HS-5 (cell line): ENCODE data around the gene NDUFB10.
"Not testable (repeated sequence)": the region's sequence is repeated elsewhere in the genome, so short reads cannot be mapped to it uniquely, and the experiment has no call there.

Experiments used
- DNase-seq: peaks from one replicate; pipeline ENCODE4 v3.0.0-alpha.2; 2012; ENCODE audit warnings: low read depth

NDUFB10 gene

DNA sequence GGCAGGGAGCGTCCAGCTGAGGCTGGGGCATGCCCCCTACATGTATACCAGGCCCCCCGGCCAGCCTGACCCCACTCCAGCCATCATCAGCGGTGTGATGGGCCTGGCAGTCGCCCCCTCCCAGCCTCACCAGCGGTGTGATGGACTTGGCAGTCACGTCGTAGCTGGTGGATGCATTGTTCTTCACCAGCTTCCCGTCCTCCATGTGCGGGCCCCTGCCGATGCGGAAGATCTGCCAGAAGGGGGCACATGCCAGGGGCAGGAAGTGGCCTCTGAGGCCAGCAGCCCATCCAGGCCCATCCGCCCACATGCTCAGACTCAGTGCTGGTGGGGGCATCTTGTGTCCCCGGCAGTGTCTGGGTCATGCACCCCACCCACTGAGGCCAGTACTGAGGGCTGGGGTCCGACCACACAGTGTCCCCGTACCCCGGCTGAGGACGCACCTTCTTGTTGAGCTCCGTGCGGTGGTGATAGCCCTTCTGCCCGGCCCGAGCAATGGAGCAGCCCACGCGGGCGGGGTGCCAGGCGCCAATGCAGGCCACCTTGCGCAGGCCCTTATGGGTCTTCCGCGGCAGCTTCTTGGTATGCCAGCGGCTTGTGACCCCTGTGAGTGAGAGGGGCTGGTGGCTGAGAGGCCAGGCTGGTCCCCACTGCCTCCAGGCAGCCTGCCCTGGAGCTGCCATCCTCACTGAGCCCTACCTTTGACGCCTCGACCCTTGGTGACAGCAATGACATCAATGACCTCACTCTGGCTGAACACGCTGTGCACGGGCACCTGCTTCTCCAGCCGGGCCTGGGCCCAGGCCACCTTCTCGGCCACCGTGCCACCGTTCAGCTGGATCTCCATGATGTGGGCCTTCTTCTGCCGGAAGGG is 12.6 kb upstream of the NDUFB10 start:
- DNase-seq = no peak

GRCh38 chr16:1947369-1947670 is 12.0 kb upstream of the NDUFB10 start:
- DNase-seq = no peak

DNA sequence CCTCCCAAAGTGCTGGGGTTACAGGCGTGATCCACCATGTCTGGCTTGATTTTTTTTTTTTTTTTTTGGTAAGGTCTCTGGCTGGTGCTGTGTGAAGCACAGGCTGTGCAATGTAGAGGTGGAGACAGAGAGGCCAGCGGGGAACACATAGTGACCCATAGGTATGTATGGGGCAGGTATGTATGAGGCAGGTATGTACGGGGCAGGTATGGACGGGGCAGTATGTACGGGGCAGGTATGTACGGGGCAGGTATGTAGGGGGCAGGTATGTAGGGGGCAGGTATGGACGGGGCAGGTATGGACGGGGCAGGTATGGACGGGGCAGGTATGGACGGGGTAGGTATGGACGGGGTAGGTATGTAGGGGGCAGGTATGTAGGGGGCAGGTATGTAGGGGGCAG is 9.8 kb upstream of the NDUFB10 start:
- no peak for DNase-seq

GRCh38 chr16:1950047-1950446 is 9.3 kb upstream of the NDUFB10 start:
- DNase-seq = no peak

GRCh38 chr16:1950559-1950958 is 8.8 kb upstream of the NDUFB10 start:
- DNase-seq = no peak

- DNase-seq = no peak
Observed at GRCh38 chr16:1953734-1954133, 5.6 kb upstream of the NDUFB10 start.

- DNase-seq = not testable (repeated sequence)
Observed at GRCh38 chr16:1957434-1958142, 1.8 kb upstream of the NDUFB10 start.

GRCh38 chr16:1958143-1958491 is 1.2 kb upstream of the NDUFB10 start:
- DNase-seq = not testable (repeated sequence)

- no peak for DNase-seq
Observed at GRCh38 chr16:1958715-1959268, 546 bp upstream of the NDUFB10 start.

DNA sequence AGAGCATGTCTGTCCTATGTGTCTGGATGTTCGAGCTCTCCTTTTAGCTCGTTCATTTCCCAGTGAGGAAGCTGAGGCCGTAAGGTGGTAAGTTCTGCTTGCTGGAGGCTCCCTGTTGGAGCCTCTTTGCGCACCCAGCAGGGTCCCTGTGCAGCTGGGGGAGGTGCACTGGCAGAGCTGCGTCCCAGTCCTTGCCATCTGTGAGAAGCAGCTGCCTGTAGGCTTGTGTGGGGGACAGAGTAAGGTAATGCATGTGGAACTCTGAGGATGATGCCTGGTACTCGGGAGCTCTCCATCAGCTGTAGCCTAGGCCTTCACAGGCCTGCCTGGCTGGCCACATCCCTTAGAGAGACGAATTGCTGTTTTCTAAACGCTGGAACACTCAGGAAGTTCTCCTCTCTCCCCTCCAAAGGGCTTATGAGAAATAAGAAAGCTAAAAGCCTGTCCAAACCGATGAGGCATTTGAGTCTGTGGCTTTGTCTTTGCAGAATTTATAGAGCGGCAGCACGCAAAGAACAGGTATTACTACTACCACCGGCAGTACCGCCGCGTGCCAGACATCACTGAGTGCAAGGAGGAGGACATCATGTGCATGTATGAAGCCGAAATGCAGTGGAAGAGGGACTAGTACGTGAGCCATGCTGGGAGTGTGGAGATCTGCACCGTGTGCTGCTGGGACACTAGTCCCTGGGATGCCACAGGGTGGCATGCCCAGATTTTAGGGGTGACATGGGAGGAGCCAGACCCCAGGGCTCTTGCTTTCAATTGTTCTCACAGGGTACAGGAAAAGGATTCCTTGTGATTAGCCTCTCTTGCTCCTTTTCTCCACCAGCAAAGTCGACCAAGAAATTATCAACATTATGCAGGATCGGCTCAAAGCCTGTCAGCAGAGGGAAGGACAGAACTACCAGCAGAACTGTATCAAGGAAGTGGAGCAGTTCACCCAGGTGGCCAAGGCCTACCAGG is 1.6 kb downstream of the NDUFB10 start:
- peak; percentile 46 for DNase-seq

DNA sequence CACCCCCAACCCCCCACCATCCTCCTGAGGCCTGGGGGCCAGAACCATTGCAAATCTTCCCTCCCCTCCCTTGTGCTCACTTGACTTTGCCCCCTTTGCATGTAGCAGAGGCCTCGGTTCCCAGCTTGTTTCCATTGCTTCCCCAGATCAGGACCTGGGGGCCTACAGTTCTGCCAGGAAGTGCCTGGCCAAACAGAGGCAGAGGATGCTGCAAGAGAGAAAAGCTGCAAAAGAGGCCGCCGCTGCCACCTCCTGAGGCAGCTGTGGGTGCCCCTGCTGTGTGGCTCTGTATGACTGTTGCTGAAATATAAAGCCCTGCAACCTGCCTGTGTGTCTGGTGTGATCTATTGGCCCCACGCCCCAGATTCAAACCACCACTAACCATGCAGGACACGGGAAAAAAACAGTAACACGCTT is 2.3 kb downstream of the NDUFB10 start:
- no peak for DNase-seq

DNA sequence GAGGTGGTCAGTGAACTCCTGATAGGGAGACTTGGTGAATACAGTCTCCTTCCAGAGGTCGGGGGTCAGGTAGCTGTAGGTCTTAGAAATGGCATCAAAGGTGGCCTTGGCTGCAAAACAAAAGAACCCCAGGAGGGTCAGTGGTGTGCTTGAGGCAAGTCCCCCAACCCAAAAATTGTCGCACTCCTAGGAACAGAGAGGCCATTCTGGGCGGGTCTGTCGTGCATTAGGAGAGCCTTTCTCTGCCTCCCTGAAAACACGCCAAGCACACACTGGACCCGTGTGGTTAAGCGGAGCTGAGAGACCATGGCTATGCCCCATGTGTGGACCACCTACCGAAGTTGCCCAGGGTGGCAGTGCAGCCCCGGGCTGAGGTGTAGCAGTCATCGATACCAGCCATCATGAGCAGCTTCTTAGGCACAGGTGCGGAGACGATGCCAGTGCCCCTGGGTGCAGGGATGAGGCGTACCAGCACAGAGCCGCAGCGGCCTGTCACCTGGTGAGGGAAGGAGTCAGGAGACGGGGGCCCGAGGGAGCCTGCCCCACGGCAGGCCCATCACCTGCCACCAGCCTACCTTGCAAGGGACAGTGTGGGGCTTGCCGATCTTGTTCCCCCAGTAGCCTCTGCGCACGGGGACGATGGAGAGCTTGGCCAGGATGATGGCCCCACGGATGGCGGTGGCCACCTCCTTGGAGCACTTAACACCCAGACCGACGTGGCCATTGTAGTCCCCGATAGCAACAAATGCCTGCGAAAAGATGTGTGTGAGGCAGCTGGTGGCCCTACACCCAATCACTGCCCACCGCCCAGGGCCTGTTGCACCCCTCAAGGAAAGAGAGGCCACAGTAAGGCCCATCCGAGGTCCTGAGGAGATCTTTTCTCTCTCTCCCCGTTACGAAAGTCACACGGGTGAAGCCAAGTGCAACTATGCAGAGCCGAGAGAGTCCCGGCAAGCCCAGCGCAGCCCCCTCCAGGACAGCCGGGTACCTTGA is 3.1 kb downstream of the NDUFB10 start:
- DNase-seq = not testable (repeated sequence)

- DNase-seq = no peak
Observed at GRCh38 chr16:1963806-1964505, 4.6 kb downstream of the NDUFB10 start.

DNA sequence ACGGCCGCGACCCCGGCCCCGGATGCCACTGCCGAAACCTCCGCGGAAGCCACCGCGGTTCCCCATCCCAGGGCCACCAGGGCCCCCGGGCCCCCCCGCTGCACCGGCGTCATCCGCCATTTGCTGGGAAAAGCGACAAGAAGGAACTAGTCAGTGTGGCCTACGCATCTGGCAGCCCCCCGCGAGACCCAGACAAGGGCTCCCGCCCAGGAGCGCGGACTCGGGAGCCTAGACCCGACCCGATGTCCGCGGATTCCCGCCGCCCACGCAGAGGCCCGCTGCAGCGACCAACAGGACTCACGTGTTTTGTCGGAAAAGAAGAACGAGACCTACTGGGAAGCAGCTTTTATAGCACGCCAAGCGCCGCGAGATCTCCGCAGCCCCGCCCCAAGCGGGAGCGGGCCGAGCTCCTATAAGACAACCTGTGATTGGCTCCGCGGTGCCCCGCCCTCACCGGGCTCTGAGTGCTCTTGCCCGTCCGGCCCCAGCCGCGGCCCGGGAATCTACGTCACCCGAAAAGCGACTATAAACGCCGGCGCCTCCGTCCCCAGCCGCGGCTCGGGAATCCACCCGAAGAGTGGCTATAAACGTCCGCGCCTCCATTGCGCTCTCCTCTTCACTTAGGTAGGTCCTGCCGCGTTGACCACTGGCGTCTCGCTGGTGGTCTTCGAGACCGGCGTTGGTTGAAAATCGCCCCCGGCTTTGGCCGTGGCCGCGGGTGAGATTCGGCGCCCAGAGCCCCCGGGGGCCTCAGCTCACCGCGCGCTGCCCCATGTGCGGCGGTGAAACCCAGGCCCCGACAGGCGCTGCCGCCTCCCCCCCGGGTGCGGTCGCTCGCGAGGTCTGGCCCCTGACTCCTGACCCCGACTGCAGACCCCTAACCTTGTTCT is 5.4 kb downstream of the NDUFB10 start, which contains the start of gene RPS2:
Gene RPS2 (minus strand): TSS at position 321 of the 890 bp plus-strand sequence. CDS start 201 bp downstream, at position 120.
- peak; percentile 83 for DNase-seq

DNA sequence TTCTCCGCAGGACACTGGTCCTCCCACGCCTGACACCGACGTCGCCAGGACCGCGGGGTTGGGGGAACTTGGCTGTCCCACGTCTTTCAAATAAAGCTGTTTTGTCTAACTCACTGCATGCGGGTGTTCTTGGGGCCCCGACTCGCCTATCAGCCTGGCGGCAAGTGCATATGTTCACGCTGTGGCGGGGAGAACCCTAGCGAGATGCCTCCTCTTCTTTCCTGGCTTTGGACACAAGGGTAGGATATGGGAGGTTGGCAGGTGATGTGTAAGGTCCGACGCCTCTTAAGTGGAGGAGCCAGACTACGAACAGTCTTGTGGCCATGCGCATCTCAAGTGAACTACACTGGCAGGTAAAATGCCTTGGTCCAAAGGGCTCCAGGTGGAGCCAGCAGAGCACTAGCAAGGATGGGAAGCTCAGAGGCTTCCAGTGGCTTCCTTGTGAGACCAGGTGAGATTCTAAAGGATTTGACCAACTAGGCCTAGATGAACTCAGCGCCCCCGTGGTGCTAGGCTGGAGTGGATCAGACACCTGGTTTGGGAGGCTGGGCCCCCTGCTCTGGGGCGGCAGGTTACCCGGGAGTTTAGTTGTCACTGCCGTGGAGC is 6.2 kb downstream of the NDUFB10 start:
- DNase-seq = no peak

- DNase-seq = no peak
Observed at GRCh38 chr16:1966460-1966859, 7.1 kb downstream of the NDUFB10 start, which contains the start of gene RNF151. RNF151 (plus strand) TSS chr16:1966856; CDS start chr16:1966882, 26 bp downstream.

- DNase-seq = no peak
Observed at GRCh38 chr16:1968146-1968953, 9.0 kb downstream of the NDUFB10 start.
